Fibroblast of peridontal ligament (primary cell): ENCODE data around the gene FOXRED2.
A peak's percentile ranks its signal among the peaks of the same experiment; 100 is the strongest.
"Not testable (repeated sequence)": the region's sequence is repeated elsewhere in the genome, so short reads cannot be mapped to it uniquely, and the experiment has no call there.

ENCODE experiments used
- DNase-seq: peaks from one replicate; pipeline ENCODE4 v3.0.0-alpha.2; 2010; ENCODE audit errors: extremely low read depth

The FOXRED2 gene

DNA sequence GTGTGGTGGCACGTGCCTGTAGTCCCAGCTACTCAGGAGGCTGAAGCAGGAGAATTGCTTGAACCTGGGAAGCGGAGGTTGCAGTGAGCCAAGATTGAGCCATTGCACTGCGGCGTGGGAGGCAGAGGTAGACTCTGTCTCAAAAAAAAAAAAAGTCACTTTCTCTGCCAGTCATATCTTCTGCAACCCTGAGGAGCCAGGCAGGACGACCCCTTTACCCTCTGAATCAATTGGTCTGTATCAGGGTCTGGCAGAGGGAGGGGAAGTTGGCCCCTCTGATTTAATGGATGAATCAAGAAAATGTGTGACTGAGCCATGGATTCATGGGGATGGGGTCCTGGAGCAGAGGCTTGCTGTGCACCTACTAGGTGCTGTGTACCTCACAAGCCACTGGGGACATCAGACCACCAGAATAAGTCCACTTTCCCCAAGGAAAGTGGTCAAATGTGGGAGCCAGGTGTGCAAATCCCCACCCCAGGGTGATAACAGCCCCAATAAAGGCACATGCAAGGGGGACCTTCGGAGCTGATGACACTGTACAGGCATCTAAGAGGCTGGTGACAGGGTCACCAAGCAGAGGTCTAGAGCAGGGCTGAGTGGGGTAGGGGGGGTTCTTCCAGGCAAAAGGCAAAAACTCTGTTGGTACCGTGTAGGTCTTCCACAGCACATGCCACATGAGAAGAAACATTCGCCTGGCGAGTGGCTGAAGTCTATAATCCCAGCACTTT lies 54.4 kb downstream of the FOXRED2 start:
- DNase-seq, result no peak

DNA sequence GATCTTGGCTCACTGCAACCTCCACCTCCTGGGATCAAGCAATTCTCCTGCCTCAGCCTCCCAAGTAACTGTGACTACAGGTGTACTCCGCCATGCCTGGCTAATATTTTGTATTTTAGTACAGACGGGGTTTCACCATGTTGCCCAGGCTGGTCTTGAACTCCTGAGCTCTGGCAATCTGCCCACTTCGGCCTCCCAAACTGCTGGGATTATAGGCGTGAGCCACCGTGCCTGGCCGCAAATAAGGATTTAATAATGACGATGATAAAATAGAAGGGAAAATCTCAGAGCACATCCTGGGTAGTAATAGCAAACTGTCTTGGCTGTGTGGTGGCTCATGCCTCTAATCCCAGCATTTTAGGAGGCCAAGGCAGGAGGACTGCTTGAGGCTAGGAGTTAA lies 55.9 kb downstream of the FOXRED2 start:
- not testable (repeated sequence) for DNase-seq

DNA sequence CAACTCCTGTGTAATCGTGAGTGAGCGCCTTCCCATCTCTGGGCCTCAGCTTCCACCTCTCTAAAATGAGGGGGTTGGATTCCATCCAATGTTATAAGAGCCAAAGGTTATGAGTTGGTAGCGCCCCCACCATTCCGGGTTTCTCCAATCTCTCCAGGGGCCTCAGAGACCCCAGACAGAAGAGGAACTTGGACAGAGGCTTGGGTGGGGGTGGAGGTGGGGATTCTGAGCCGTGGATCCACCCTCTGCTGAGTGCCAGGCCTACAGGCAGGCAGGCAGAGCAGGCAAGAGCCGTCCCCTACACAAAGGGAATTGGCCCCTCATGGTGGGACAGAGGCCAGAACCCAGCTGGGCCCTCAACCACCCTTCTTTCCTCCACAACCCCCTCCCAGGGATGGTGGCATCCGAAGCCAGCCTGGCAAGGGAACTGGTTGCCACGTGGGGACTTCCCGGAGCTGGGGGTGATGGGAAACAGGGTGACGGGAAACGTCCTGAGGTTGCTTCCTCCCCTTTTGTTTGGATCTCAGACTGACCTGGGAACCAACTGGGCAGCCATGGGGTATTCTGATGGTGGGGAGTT lies 57.2 kb downstream of the FOXRED2 start:
- DNase-seq, result no peak

DNA sequence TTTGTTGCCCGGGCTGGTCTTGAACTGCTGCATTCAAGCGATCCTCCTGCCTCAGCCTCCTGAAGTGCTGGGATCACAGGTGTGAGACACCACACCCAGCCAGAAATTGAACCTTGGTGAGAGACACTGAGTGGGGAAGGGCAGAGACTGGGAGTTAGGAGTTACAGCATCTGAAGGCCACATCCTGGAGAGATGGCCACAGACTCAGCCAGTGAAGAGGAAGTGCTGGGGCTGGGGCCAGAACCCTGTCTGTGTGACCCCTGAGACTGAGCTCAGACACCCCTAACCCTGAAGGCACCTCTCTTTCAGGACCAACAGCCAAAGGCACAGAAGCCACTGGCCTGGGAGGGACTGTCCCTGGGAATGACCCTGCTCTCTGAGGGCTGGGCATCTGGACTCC lies 59.2 kb downstream of the FOXRED2 start:
- no peak for DNase-seq

DNA sequence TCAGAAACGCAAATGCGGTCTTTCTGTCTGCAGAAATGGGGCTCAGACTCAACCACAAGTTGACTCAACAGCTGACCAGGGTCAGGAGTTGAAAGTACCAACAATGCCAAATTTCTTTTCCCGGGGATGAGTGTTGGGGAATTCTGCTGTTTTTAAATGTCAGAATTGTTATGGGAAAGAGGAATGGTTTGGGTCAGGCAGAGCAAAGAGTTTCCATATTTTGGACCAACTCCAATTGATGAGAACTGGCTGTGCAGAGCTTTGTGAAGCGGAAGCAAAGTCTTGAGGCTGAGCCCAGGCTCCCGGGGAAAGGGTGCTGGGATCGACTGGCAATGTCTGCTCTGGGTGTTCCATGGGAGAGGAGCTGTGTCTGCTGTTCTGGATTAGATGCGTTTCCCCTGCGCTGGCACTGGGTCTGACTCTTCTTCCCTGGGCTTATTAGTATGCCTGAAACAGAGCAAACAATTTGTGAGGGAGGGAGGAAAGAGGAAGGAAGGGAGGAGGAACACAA lies 61.6 kb downstream of the FOXRED2 start:
- peak; percentile 99 for DNase-seq

DNA sequence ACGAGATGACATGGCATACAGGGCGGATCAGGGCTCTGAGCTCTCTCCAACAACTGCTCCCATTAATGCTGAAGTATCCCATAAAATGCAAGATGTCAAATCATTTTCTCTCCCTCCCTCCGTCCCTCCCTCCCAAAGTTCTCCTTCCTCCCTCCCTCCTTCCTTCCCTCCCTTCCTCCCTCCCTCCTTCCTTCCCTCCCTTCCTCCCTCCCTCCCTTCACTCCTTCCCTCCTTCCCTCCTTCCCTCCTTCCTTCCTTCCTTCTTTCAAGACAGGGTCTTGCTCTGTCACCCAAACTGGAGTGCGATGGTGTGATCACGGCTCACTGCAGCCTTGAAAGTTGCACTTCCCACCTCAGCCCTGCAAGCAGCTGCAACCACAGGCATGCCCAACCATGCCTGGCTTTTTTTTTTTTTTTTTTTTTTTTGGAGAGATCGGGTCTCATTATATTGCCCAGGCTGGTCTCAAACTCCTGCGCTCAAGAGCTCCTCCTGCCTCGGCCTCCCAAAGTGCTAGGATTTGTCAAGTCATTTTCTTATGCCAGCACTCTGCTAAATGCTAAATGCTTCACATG lies 63.6 kb downstream of the FOXRED2 start:
- DNase-seq, result peak; percentile 39

DNA sequence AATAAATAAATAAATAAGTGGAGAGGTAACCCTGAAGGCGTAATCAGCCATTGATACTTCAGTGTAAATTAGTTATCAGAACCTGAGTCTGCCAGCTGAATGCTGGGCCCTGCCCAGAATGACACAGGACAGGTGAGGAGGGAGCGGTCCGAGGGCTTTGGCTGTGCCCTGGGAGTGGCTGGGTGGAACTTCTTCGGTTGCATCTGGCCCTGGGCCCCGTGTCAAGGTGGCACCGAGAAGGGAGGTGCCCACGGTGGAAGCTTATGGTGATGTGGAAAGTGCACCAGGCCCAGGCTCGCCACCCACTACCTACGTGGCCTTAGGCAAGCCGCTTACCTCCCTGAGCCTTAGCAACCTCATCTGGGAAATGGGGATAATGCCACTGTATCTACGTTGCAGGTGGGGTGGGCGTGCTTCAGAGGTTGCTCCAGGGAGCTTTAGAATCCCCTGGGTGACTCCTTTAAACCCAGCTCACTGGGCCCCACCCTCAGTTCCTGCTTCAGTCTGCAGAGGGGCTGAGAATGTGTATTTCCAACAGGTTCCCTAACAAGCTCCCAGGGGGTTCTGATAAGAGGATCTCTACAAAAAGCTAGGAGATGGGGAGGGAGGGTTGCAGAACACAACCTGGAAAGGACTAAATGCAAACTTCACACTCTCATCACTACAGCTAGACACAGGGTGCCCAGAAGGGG lies 64.2 kb downstream of the FOXRED2 start:
- DNase-seq, result no peak

DNA sequence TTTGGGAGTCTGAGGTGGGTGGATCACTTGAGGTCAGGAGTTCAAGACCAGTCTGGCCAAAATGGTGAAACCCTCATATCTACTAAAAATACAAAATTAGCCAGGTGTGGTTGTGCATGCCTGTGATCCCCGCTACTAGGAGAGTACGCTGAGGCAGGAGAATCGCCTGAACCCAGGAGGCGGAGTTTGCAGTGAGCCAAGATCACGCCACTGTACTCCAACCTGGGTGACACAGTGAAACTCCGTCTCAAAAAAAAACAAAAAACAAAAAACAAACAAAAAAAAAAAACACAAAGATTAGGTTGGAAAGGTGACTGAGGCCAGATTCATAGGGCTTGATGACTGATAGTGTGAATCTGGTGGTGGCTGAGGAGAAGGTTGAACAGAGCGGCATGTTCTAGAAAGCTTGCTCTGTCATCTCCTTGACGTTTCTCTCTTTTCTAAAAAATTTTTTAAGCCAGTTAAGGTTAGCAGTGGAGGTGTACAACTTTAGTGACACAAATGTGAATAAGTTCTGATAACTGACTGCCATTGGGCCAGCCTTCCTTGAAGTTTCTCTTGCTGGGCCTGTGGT lies 66.3 kb downstream of the FOXRED2 start:
- no peak for DNase-seq

DNA sequence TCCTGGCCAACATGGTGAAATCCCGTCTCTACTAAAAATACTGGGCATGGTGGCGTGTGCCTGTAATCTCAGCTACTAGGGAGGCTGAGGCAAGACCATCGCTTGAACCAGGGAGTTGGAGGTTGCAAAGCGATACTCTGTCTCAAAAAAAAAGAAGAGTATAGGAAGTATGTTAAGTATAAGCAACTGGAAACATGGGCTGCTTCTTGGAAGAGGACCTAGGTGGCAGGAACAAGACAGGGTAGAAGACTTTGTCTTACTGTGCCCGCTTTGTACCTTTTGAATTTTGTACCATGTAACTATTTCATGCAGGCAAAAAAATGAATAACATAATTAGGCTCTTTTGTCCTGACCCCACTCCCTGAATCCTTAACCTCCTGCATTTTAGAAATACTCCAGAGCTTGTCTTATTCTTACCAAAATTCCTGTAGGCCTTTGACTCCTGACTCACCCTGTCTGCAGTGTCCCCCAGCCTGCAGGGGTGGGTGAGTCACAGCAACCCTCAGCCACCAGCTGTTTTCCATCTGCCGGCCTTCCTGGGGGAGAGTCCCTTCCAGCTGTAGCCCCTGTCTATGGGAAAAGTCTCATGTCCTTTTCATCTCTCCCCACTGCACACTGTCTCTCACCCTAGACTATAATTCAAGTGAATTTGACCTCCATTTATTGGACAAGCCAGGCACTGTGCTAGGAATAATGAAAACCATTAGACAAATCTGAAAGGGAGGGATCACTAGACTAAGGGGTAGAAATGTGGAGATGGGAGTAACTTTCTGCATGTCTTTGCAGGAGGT lies 67.2 kb downstream of the FOXRED2 start:
- peak; percentile 86 for DNase-seq
